Smooth muscle cell (in vitro differentiated cells): ENCODE measurements around the gene POLQ. TPM values are rescaled to one million over a fixed set of nuclear protein-coding genes. Genes with fewer than 3 reads are reported as not detected.
"Not testable (repeated sequence)": the region's sequence is repeated elsewhere in the genome, so short reads cannot be mapped to it uniquely, and the experiment has no call there.

Experiments
- DNase-seq: peaks from one replicate; lab custom pipeline; 2025; ENCODE audit not compliant: unreplicated experiment; lab: John Stamatoyannopoulos, UW
- H2AFZ ChIP-seq: fragments of 200-600 bp; sonication (generic); 2 replicates; pipeline ENCODE4 v1.6.0; 2016; ENCODE audit warnings: antibody characterized with exemption, low read depth, mild to moderate bottlenecking
- H3F3A ChIP-seq: fragments of 200-600 bp; sonication (generic); 2 replicates; pipeline ENCODE4 v1.6.0; 2017; ENCODE audit warnings: antibody characterized with exemption, low read depth
- H3K27ac ChIP-seq: fragments of 200-600 bp; sonication (generic); 2 replicates; pipeline ENCODE4 v1.5.1; 2016; ENCODE audit warnings: low read depth, mild to moderate bottlenecking
- H3K27me3 ChIP-seq: fragments of 200-600 bp; sonication (generic); 2 replicates; pipeline ENCODE4 v1.6.1; 2016; ENCODE audit warnings: low read depth, mild to moderate bottlenecking
- H3K36me3 ChIP-seq: fragments of 200-600 bp; sonication (generic); 2 replicates; pipeline ENCODE4 v1.5.1; 2016; ENCODE audit warnings: low read depth
- H3K4me1 ChIP-seq: fragments of 200-600 bp; sonication (generic); 2 replicates; pipeline ENCODE4 v1.5.1; 2016; ENCODE audit warnings: low read depth
- H3K4me2 ChIP-seq: fragments of 200-600 bp; sonication (generic); 2 replicates; pipeline ENCODE4 v1.6.0; 2016; ENCODE audit warnings: mild to moderate bottlenecking
- H3K4me3 ChIP-seq: fragments of 200-600 bp; sonication (generic); 2 replicates; pipeline ENCODE4 v1.5.1; 2016; ENCODE audit warnings: mild to moderate bottlenecking
- H3K79me2 ChIP-seq: fragments of 200-600 bp; sonication (generic); 2 replicates; pipeline ENCODE4 v1.6.0; 2016; ENCODE audit warnings: low read depth, mild to moderate bottlenecking
- H3K9ac ChIP-seq: fragments of 200-600 bp; sonication (generic); 2 replicates; pipeline ENCODE4 v1.6.0; 2016; ENCODE audit warnings: low read depth
- H3K9me3 ChIP-seq: fragments of 200-600 bp; sonication (generic); replicated peaks from 2 replicates; pipeline ENCODE4 v1.5.1; 2016; ENCODE audit warnings: low read depth
- H4K20me1 ChIP-seq: fragments of 200-600 bp; sonication (generic); 2 replicates; pipeline ENCODE4 v1.6.0; 2016; ENCODE audit warnings: low read depth
- WGBS: methylation state at CpG from one replicate; pipeline ENCODE4 v1.1.7; 2016; ENCODE audit warnings: low lambda C conversion rate; 5-methylcytosine and 5-hydroxymethylcytosine counted together
- polyA plus RNA-seq: library from polyadenylated mRNA; unstranded; fragments of >200 nt; fragmentation: Nextera tagmentation; extraction: Ambion mirVana; gene quantifications from 2 replicates; pipeline ENCODE4 v1.2.1, GENCODE V29; 2016
- total RNA-seq: library from RNA; depleted of rRNA; stranded (reverse); fragments of >200 nt; gene quantifications from 2 replicates; pipeline ENCODE4 v1.2.3, GENCODE V29; 2014
- TF ChIP-seq, protein P1 (sequence below): fragments of 200-600 bp; sonication (generic); IDR thresholded peaks from 2 replicates; pipeline ENCODE4 v1.5.1; 2017; ENCODE audit warnings: borderline replicate concordance, mild to moderate bottlenecking, antibody characterized with exemption; ENCODE audit not compliant: insufficient read depth, poor library complexity, severe bottlenecking

Gene POLQ
- total and polyA plus RNA-seq, 2 experiments from 2014 or later: 1.8 to 4.0 TPM

DNA sequence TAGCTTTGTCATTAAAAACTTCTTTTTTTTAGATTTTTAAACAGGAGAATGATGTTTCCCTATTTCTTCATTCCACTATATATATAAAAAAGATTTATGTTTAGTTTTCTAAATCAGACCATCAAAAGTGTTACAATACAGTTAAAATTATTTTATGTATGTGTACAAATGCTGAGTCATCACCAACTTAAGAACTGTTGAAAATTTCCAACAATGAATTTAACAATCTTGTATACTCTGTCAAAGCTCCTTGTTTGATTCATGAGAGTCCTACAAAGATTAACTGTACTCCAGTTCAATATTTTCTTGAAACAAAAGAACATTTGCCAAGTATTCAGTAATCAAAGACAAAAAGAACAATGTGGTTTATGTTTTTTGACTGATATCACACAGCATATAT is 82.0 kb downstream of the POLQ start:
- no peak overlapping the region for H3K27ac ChIP-seq
- no peaks in the 10 kb centered on the region for H3K79me2 ChIP-seq
- H3K27me3 ChIP-seq: no peaks in the 10 kb centered on the region
- no peaks in the 10 kb centered on the region for H3F3A ChIP-seq
- H3K4me2 ChIP-seq: no peak overlapping the region
- H3K4me3 ChIP-seq: no peak overlapping the region
- no peak overlapping the region for H3K9ac ChIP-seq
- TF ChIP-seq, protein P1, sequence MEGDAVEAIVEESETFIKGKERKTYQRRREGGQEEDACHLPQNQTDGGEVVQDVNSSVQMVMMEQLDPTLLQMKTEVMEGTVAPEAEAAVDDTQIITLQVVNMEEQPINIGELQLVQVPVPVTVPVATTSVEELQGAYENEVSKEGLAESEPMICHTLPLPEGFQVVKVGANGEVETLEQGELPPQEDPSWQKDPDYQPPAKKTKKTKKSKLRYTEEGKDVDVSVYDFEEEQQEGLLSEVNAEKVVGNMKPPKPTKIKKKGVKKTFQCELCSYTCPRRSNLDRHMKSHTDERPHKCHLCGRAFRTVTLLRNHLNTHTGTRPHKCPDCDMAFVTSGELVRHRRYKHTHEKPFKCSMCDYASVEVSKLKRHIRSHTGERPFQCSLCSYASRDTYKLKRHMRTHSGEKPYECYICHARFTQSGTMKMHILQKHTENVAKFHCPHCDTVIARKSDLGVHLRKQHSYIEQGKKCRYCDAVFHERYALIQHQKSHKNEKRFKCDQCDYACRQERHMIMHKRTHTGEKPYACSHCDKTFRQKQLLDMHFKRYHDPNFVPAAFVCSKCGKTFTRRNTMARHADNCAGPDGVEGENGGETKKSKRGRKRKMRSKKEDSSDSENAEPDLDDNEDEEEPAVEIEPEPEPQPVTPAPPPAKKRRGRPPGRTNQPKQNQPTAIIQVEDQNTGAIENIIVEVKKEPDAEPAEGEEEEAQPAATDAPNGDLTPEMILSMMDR: no peak
- no peaks in the 10 kb centered on the region for H3K9me3 ChIP-seq
- no peaks in the 10 kb centered on the region for H3K4me1 ChIP-seq
- H3K36me3 ChIP-seq: no peaks in the 10 kb centered on the region
- H2AFZ ChIP-seq: no peak overlapping the region
- DNase-seq: no peak
- no peaks in the 10 kb centered on the region for H4K20me1 ChIP-seq

DNA sequence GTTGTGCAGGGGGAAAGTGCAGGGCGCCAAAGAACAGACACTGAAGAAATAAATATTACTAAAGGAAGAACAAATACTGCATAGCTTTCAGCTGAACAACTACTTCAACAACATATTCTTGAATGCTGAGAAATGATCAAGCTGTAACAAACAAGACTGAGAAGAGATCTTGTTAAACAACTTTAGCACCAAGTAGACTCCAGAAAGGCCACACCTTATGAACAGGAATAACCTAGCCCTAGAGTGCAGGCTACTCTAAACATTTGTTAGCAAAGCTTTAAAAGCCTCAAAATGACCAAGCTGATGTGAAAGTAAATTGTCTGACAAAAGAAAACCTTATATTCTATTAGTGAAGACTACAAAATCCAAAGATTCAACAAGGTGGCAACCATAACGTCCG is 83.2 kb downstream of the POLQ start:
- WGBS: 97% methylated on average over 3 of the region's 3 CpGs
- no peaks in the 10 kb centered on the region for H3K27me3 ChIP-seq
- H3K27ac ChIP-seq: no peak overlapping the region
- TF ChIP-seq, protein P1: no peak
- no peaks in the 10 kb centered on the region for H3K79me2 ChIP-seq
- H3K9ac ChIP-seq: no peak overlapping the region
- no peak overlapping the region for H3K4me2 ChIP-seq
- H4K20me1 ChIP-seq: no peaks in the 10 kb centered on the region
- H3K36me3 ChIP-seq: no peaks in the 10 kb centered on the region
- H3K4me3 ChIP-seq: no peak overlapping the region
- no peaks in the 10 kb centered on the region for H3F3A ChIP-seq
- H2AFZ ChIP-seq: no peak overlapping the region
- H3K4me1 ChIP-seq: no peaks in the 10 kb centered on the region
- no peaks in the 10 kb centered on the region for H3K9me3 ChIP-seq
- no peak for DNase-seq

DNA sequence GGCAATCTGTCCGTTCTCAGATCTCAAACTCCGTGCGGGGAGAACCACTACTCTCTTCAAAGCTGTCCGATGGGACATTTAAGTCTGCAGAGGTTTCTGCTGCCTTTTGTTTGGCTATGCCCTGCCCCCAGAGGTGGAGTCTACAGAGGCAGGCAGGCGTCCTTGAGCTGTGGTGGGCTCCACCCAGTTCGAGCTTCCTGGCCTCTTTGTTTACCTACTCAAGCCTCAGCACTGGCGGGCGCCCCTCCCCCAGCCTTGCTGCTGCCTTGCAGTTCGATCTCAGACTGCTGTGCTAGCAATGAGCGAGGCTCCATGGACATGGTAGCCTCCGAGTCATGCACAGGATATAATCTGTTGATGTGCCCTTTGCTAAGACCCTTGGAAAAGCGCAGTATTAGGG is 94.0 kb downstream of the POLQ start:
- not testable (repeated sequence) for H3F3A ChIP-seq, H3K4me1 ChIP-seq, H4K20me1 ChIP-seq, H3K36me3 ChIP-seq, H3K4me2 ChIP-seq, H3K27me3 ChIP-seq, H3K9ac ChIP-seq, H3K27ac ChIP-seq, H3K79me2 ChIP-seq, DNase-seq, H3K9me3 ChIP-seq, H3K4me3 ChIP-seq, H2AFZ ChIP-seq
- WGBS: 94% methylated on average over 12 of the region's 12 CpGs

DNA sequence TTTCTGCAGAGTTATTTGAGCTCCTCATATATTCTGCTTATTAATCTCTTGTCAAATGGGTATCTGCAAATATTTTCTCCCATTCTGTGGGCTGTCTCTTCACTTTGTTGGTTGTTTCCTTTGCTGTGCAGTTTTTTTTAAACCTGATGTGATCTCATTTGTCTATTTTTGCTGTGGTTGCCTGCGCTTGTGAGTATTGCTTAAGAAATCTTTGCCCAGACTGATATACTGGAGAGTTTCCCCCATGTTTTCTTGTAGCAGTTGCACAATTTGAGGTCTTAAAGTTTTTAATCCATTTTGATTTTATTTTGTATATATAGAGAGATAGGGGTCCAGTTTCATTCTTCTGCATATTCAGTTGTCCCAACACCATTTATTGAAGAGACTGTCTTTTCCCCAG is 102.3 kb downstream of the POLQ start:
- Histone ChIP-seq H3K9ac (no peak overlapping the region), H3K27me3 (no peaks in the 10 kb centered on the region), H3F3A (no peaks in the 10 kb centered on the region), H3K79me2 (no peaks in the 10 kb centered on the region), H3K4me1 (no peaks in the 10 kb centered on the region), H3K4me2 (no peak overlapping the region), H3K36me3 (no peaks in the 10 kb centered on the region), H2AFZ (no peak overlapping the region), H3K27ac (no peak overlapping the region), H3K9me3 (no peaks in the 10 kb centered on the region), H3K4me3 (no peak overlapping the region), H4K20me1 (no peaks in the 10 kb centered on the region)
- TF ChIP-seq, protein P1: no peak
- WGBS: 96% methylated on average over 1 of the region's 1 CpG
- no peak for DNase-seq
